ENCODE results near the gene CD300A. TPM values are rescaled to one million over a fixed set of nuclear protein-coding genes. Genes with fewer than 3 reads are reported as not detected.

The CD300A gene
- total and polyA plus RNA-seq, 2 of the 4 experiments (the other 2 are of a cell fraction): not detected

DNA sequence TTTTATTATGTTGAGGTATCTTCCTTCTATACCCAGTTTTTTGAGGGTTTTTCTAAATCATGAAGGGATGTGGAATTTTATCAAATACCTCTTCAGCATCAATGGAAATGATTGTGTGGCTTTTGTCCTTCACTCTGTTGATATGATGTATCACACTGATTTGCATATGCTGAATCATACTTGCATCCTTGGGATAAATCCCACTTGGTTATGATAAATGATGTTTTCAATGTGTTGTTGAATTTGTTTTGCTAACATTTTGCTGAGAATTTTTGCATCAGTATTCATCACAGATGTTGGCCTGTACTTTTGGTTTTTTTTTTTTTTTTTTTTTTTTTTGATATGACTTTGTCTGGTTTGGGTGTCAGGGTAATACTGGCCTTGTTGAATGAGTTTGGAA, 41.7 kb downstream of the CD300A start:
- no peak overlapping the region for H3K4me3 ChIP-seq (ENCODE audit: insufficient read depth, low read depth, low read length)

More for the DNA sequence above, 41.7 kb downstream of the CD300A start:
- Histone ChIP-seq H2BK120ac (ENCODE audit: low read depth, low read length) (no peak overlapping the region), H2AK9ac (replicated peaks; ENCODE audit: low read depth, low read length, poor library complexity) (no peak overlapping the region), H3K4me1 (ENCODE audit: control insufficient read depth, insufficient read depth, low read length) (no peaks in the 10 kb centered on the region), H3K14ac (replicated peaks; ENCODE audit: low read depth, low read length) (no peak overlapping the region), H3K18ac (ENCODE audit: low read depth, low read length) (no peak overlapping the region), H3K9me1 (ENCODE audit: insufficient read depth, low read length) (no peaks in the 10 kb centered on the region), H3K4ac (ENCODE audit: low read depth, low read length) (no peak overlapping the region), H4K20me1 (ENCODE audit: insufficient read depth, low read length) (no peaks in the 10 kb centered on the region), H3K56ac (ENCODE audit: extremely low read depth, insufficient read depth, low read length) (no peak overlapping the region), H3K27me3 (ENCODE audit: control insufficient read depth, insufficient read depth, low read length) (no peaks in the 10 kb centered on the region), H3K23ac (ENCODE audit: low read depth, low read length) (no peak overlapping the region), H2BK5ac (ENCODE audit: low read depth, low read length, poor library complexity, severe bottlenecking) (no peak overlapping the region), H4K91ac (ENCODE audit: insufficient read depth, low read depth, low read length) (no peak overlapping the region), H2AK5ac (ENCODE audit: low read depth, low read length) (no peak overlapping the region), H3K9me3 (ENCODE audit: control insufficient read depth, insufficient read depth, low read length) (peaks cover 10% of the 10 kb centered on the region), H3K4me2 (ENCODE audit: low read depth, low read length) (no peak overlapping the region), H3K36me3 (ENCODE audit: control insufficient read depth, insufficient read depth, low read length) (no peaks in the 10 kb centered on the region), H2BK15ac (ENCODE audit: low read depth, low read length) (no peak overlapping the region), H4K5ac (ENCODE audit: low read depth, low read length) (no peak overlapping the region), H3K9ac (ENCODE audit: low read depth, low read length) (no peak overlapping the region), H3K79me1 (ENCODE audit: low read depth in 1 of 2, low read length in 2 of 2) (no peaks in the 10 kb centered on the region), H4K8ac (ENCODE audit: low read depth in 2 of 2, low read length in 2 of 2) (no peak overlapping the region), H2AFZ (replicated peaks; ENCODE audit: low read length, poor library complexity) (no peak overlapping the region), H2BK20ac (ENCODE audit: low read depth, low read length) (no peak overlapping the region), H3K27ac (ENCODE audit: insufficient read depth, low read length) (no peak overlapping the region)
- in situ Hi-C loops (cut with MboI; ENCODE audit: low sequenced_read_pairs): no loop called here
- TF ChIP-seq CEBPB (IDR thresholded peaks at IDR 0.05; ENCODE audit: low read depth, low read length): no peak
- TF ChIP-seq RCOR1 (IDR thresholded peaks at IDR 0.05; ENCODE audit: insufficient replicate concordance, low read length): no peak
- no peak for TF ChIP-seq CTCF (conservative IDR thresholded peaks at IDR 0.05; ENCODE audit: low read depth, low read length)
- no peak for TF ChIP-seq POLR2A (IDR thresholded peaks at IDR 0.05; ENCODE audit: low read depth, low read length)
- no peak for TF ChIP-seq MAZ (IDR thresholded peaks at IDR 0.05; ENCODE audit: borderline replicate concordance, low read depth, low read length)
- no peak for TF ChIP-seq RAD21 (IDR thresholded peaks at IDR 0.05; ENCODE audit: low read length)
- TF ChIP-seq USF2 (IDR thresholded peaks at IDR 0.05; ENCODE audit: low read depth, low read length): no peak
- no peak for TF ChIP-seq FOS (IDR thresholded peaks at IDR 0.05; ENCODE audit: low read depth, low read length)
- TF ChIP-seq MXI1 (IDR thresholded peaks at IDR 0.05; ENCODE audit: borderline replicate concordance, low read depth, low read length): no peak
- no peak for TF ChIP-seq MAFK (IDR thresholded peaks at IDR 0.05; ENCODE audit: low read depth, low read length)
- no peak for TF ChIP-seq NFE2L2 (IDR thresholded peaks at IDR 0.05; ENCODE audit: low read depth, low read length)
- no peak for TF ChIP-seq BHLHE40 (IDR thresholded peaks at IDR 0.05; ENCODE audit: low read depth, low read length)
- no peak for TF ChIP-seq RFX5 (IDR thresholded peaks at IDR 0.05; ENCODE audit: low read depth, low read length)
- TF ChIP-seq SMC3 (IDR thresholded peaks at IDR 0.05; ENCODE audit: low read depth, low read length): no peak
- TF ChIP-seq CHD1 (IDR thresholded peaks at IDR 0.05; ENCODE audit: low read depth, low read length): no peak
- TF ChIP-seq ELK1 (IDR thresholded peaks at IDR 0.05; ENCODE audit: borderline replicate concordance, low read depth, low read length): no peak
- ChIA-PET POLR2A (ENCODE audit: unreplicated experiment) (no interaction called here), CTCF (no interaction called here)
- no peak for DNase-seq
- intact Hi-C loops (cut with micrococcal nuclease): no loop called here
- dilution Hi-C loops (cut with HindIII; ENCODE audit: low sequenced_read_pairs, unreplicated experiment): no loop called here
- BruUV-seq (replicated peaks): no TSS peak
- no peak for ATAC-seq (ENCODE audit: low read depth)

All from IMR-90 (cell line).